GM12801 (cell line): ENCODE data around the gene TMEM52.

Experiments used
- TF ChIP-seq, protein P1 (sequence below): IDR thresholded peaks from one replicate; pipeline ENCODE4 v1.5.1; 2011; ENCODE audit warnings: control low read depth; ENCODE audit not compliant: insufficient read length; ENCODE audit errors: extremely low read depth

TMEM52 gene

DNA sequence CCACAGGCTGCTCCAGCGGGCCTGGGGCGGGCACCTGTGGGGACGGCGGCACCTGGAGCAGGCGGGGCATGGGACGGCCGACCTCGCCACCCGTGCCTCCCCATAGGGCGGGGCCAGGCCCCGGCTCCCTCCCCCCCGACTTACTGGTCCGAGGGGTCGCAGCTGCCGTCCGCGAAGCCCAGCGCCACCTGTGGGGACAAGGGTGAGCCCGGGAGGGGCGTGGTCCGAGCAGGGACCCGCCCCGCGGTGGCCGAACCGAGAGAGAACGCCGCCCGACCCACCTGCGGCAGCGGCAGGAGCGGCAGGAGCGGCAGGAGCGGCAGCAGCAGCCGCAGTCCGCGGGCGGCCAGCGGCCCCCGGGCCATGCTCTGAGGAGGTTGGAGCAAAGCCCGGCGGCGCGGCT lies at the start of gene TMEM52:
Gene TMEM52 (minus strand): TSS at position 379 of the 403 bp plus-strand sequence. CDS start 14 bp downstream, at position 365.
- TF ChIP-seq, protein P1, sequence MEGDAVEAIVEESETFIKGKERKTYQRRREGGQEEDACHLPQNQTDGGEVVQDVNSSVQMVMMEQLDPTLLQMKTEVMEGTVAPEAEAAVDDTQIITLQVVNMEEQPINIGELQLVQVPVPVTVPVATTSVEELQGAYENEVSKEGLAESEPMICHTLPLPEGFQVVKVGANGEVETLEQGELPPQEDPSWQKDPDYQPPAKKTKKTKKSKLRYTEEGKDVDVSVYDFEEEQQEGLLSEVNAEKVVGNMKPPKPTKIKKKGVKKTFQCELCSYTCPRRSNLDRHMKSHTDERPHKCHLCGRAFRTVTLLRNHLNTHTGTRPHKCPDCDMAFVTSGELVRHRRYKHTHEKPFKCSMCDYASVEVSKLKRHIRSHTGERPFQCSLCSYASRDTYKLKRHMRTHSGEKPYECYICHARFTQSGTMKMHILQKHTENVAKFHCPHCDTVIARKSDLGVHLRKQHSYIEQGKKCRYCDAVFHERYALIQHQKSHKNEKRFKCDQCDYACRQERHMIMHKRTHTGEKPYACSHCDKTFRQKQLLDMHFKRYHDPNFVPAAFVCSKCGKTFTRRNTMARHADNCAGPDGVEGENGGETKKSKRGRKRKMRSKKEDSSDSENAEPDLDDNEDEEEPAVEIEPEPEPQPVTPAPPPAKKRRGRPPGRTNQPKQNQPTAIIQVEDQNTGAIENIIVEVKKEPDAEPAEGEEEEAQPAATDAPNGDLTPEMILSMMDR, result no peak

DNA sequence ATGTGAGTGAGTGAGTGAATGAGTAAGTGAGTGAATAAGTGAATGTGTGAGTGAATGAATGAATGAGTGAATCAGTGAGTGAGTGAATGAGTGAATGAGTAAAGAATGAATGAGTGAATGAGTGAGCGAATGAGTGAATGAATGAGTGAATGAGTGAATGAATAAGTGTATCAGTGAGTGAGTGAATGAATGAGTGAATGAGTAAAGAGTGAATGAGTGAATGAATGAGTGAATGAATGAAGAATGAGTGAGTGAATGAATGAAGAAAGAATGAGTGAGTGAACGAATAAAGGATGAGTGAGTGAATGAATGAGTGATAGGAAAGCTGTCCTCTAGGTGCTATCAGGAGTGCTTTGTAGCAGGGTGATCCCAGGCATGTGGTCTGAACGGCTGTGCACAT lies 48.8 kb upstream of the TMEM52 start:
- TF ChIP-seq, protein P1, result no peak

DNA sequence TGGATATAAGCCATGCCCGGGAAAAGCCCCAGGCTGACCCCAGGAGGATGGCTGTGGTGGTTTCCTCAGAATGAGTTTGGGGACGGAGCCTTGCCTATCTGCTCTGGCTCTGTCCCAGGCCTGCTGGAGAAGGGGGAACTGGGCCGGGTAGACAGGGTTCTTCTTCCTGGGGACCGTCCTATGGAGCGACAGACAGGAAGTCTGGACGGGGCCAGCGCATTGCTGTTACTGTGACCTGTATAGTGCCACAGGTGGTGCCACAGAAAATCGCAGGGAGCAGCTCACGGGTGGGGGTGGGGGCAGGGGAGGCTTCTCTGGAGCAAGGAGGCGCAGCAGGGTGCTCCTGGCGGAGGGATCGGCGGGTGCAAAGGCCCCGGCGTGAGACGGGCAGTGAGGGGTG lies 48.1 kb upstream of the TMEM52 start:
- TF ChIP-seq, protein P1, result no peak

DNA sequence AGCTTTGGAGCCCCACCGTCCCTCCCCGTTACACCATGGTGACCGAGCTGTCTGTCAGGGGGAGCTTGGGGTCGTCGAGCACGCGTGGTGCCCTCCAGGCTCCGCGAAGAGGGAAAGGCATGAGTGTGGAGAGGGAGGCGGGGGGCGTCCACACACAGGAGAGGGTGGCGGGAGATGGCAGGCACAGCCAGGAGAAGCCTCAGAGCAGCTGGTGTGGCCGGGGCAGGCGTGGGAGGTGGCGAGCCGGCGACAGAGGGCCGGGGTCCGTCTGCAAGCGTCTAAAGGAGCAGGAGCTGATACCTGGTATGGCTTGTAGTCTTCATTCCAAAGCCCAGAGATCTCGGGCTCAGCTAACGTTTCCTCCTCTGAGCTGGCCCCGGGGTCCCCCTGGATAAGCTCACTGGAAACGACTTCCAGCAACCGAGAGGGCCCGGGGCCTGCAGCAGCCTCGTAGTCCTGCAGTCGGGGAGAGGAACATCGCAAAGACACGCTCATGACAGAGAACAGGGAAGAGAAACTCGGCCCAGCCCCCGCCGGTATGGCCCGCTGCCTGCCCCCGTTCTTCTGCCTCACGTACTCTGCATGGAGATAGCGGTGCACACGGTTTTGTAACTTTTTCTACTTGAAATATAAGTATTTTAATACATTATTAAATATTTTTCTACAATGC lies 47.1 kb upstream of the TMEM52 start:
- TF ChIP-seq, protein P1, result no peak

DNA sequence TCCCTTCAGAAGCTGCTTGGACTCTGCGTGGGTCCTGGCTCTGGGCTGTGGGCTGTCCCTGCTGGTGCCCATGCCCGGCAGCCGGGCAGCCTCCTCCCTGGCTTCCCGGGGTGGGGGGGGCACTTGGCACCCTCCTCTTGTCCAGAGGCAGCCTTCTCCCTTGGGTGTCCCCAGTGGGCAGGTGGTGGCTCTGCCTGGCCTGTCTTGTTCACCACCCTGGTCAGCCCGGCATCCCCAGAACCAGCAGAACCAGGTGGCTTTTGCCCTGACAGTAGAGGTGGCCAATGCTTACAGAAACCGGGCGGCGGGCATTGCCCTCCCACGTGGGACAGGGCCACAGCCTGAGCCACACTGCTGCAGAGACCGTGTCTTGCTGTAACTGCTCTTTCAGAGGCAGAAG lies 46.5 kb upstream of the TMEM52 start:
- TF ChIP-seq, protein P1, result no peak

DNA sequence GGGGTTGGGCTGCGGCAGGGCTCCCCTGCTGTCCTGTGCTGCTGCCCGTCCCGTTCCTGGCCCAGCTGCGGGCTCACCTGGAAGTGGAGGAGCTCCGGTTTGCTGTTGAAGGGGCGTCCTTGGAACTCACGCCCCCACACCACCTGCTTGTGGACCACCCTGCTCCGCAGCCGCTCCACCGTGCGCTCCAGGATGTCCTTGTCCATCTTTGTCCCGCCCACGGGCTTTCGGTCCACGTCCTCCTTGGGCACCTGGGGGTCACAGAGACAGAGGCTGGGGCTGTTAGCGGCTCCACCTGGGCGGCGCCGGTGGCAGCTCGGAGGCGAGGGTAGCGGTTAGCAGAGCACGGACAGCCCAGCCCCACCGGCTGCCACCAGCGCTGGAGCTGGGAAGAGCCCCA lies 45.7 kb upstream of the TMEM52 start:
- TF ChIP-seq, protein P1, result no peak

DNA sequence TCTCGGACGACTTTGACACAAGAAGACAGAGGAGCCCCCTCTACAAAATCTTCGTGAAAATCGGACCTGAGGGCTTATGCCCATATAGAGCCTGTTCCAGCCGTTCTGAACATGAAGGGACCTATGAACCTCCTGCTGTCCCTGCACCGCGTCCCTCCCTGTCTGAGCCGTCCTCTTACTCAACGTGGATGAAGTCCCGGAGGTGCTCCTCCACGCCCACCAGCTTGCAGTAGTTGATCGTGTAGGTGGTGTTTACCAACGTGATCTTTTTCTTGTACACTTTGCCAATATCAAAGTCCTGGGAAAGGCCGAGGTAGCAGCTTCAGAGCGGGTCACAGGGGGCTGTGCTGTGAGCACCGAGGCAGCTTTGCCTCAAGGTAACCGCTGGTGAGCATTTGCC lies 44.5 kb upstream of the TMEM52 start:
- TF ChIP-seq, protein P1, result no peak
